Hepatocyte (in vitro differentiated cells): ENCODE measurements around the gene NUDT7.

Experiments used
- CTCF ChIP-seq: fragments of 200-600 bp; sonication (generic); IDR thresholded peaks from 2 replicates; pipeline ENCODE4 v1.5.1; 2016; ENCODE audit warnings: antibody characterized with exemption, mild to moderate bottlenecking; ENCODE audit not compliant: poor library complexity
- EZH2 ChIP-seq: fragments of 200-600 bp; sonication (generic); IDR thresholded peaks from 2 replicates; pipeline ENCODE4 v1.6.1; 2016; ENCODE audit warnings: antibody characterized with exemption, mild to moderate bottlenecking, borderline replicate concordance
- EZH2phosphoT487 ChIP-seq: fragments of 200-600 bp; sonication (generic); IDR thresholded peaks from one replicate; pipeline ENCODE4 v1.6.1; 2018; ENCODE audit warnings: antibody characterized with exemption, mild to moderate bottlenecking, low read depth, moderate library complexity; ENCODE audit not compliant: unreplicated experiment, severe bottlenecking

DNA sequence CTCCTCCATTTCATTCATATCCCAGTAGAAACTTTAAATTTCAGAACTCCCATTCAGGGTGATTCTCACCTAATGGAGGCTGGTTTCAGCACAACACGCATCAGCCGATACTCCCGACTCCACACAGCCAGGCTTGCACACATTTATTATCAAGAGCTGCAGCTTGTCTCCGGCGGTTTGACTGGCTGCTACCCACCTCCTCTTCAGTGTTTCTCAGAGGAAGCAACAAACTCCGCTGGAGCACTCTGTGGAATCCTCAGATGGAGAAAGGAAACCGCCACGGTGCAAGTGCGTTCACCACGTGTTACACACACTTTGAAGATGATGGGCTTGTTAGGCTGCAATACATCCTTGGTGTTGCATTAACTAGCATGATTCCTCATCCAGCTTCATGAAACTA lies 39.7 kb upstream of the NUDT7 start:
- TF ChIP-seq EZH2 (no peak), CTCF (no peak), EZH2phosphoT487 (no peak)
